Spleen (tissue), 11 donors: ENCODE measurements around the gene UTP11. TPM values are rescaled to one million over a fixed set of nuclear protein-coding genes. Genes with fewer than 3 reads are reported as not detected.
A peak's percentile ranks its signal among the peaks of the same experiment; 100 is the strongest.

ENCODE experiments used
- DNase-seq: peaks from one replicate; pipeline ENCODE4 v3.0.0-alpha.2; 2020
- H3K27ac ChIP-seq, 8 donors: fragments of 200-600 bp; sonication (generic) in 7 of 8; 1 replicate in 4 of 8; 2 replicates in 4 of 8; pipeline versions ENCODE4 v1.5.0 to v1.8.0; 2016 to 2021; ENCODE audit warnings: inconsistent platforms in 4 of 8, mild to moderate bottlenecking in 4 of 8, moderate library complexity in 1 of 8
- H3K27me3 ChIP-seq, 7 donors: fragments of 200-600 bp; sonication (generic) in 6 of 7; replicated peaks in 1 of 7; 1 replicate in 4 of 7; 2 replicates in 3 of 7; pipeline versions ENCODE4 v1.5.0 to v1.8.0; 2016 to 2021; ENCODE audit warnings: inconsistent platforms in 3 of 7, mild to moderate bottlenecking in 1 of 7
- H3K36me3 ChIP-seq, 6 donors: fragments of 200-600 bp; sonication (generic) in 5 of 6; 1 replicate in 4 of 6; 2 replicates in 2 of 6; pipeline versions ENCODE4 v1.5.0 to v1.8.0; 2016 to 2021; ENCODE audit warnings: inconsistent platforms in 2 of 6
- H3K4me1 ChIP-seq, 6 donors: fragments of 200-600 bp; sonication (generic) in 5 of 6; 1 replicate in 3 of 6; 2 replicates in 3 of 6; pipeline versions ENCODE4 v1.5.0 to v1.8.0; 2016 to 2021; ENCODE audit warnings: inconsistent platforms in 3 of 6
- H3K4me3 ChIP-seq, 8 donors: fragments of 200-600 bp; sonication (generic) in 7 of 8; 1 replicate in 4 of 8; 2 replicates in 4 of 8; pipeline versions ENCODE4 v1.5.0 to v1.8.0; 2016 to 2021; ENCODE audit warnings: inconsistent platforms in 4 of 8, mild to moderate bottlenecking in 4 of 8, moderate library complexity in 2 of 8
- H3K9me3 ChIP-seq, 8 donors: fragments of 200-600 bp; sonication (generic) in 7 of 8; 1 replicate in 4 of 8; 2 replicates in 4 of 8; pipeline versions ENCODE4 v1.5.0 to v1.8.0; 2016 to 2021; ENCODE audit warnings: inconsistent platforms in 4 of 8
- CTCF ChIP-seq, 11 experiments: fragments of 200-600 bp in 7 of 11; fragments of 450-650 bp in 4 of 11; sonication (generic) in 4 of 11; IDR thresholded peaks in 8 of 11; conservative IDR thresholded peaks in 3 of 11; 1 replicate in 7 of 11; 2 replicates in 4 of 11; pipeline versions ENCODE4 v1.4.0 to v1.8.0; 2016 to 2021; ENCODE audit warnings: antibody characterized with exemption in 11 of 11, inconsistent platforms in 4 of 11, mild to moderate bottlenecking in 1 of 11
- POLR2A ChIP-seq, 3 donors: fragments of 450-650 bp; IDR thresholded peaks; one replicate each; pipeline ENCODE4 v1.5.1; 2017; ENCODE audit warnings: antibody characterized with exemption in 3 of 3, mild to moderate bottlenecking in 1 of 3
- POLR2AphosphoS5 ChIP-seq, 3 donors: sonication (generic); formaldehyde crosslinking; IDR thresholded peaks; one replicate each; pipeline ENCODE4 v1.5.1; 2017; ENCODE audit warnings: antibody characterized with exemption in 3 of 3
- WGBS, 5 donors: extraction: QIAGEN DNeasy Blood & Tissue Kit in 3 of 5; methylation state at CpG; one replicate each; pipeline versions ENCODE4 v1.1.5 to v1.1.7; 2013 to 2018; 5-methylcytosine and 5-hydroxymethylcytosine counted together
- intact Hi-C: fragments of 100-400 bp; cut with DNase I; formaldehyde crosslinking; loops from one replicate; pipeline ENCODE4 v1.15.0; 2023; ENCODE audit warnings: low total_unique reads
- polyA plus RNA-seq, 3 donors: library from polyadenylated mRNA; stranded (reverse); fragments of 200-250 nt; gene quantifications; one replicate each; pipeline ENCODE4 v1.2.1, GENCODE V29; 2013
- total RNA-seq, 7 donors: library from RNA; depleted of rRNA in 3 of 7; stranded (reverse); fragments of >200 nt in 3 of 7; fragmentation: NEBNext Ultra II Directional in 4 of 7; extraction: Animal tissue kit (Norgen Biotek cat#: 25700) in 4 of 7; gene quantifications; one replicate each; pipeline versions ENCODE4 v1.1.0 to v1.2.1, GENCODE V29; 2016 to 2021
- donor health status: healthy with polysubstance abuse.
- donor health status: DM: no; HTN: no; CAD: no; lungs with moderate emphysema.
- donor health status: DM: no; HTN: no; CAD: no.
- donor health status: Bipolar disorder and iron deficiency.
- donor health status: healthy.
- donor health status: DM: no; HTN: no; CAD: no.
- donor health status: DM: yes; HTN: yes; CAD: no.

Gene UTP11
- total and polyA plus RNA-seq, 10 donors: 12.5 to 51.4 (median 20.8) TPM

- TF ChIP-seq POLR2A (IDR thresholded peaks at IDR 0.05) (no peak), POLR2AphosphoS5 (IDR thresholded peaks at IDR 0.05) (no peak), CTCF (IDR thresholded peaks at IDR 0.05 in 8 of 11, conservative IDR thresholded peaks at IDR 0.05 in 3 of 11) (no peak)
- peaks cover 11 to 62% (median 56%) of the 10 kb centered on the region in 6 donors for H3K36me3 ChIP-seq
These were observed 12.7 kb downstream of the UTP11 start for GRCh38 chr1:38025233-38025632.

DNA sequence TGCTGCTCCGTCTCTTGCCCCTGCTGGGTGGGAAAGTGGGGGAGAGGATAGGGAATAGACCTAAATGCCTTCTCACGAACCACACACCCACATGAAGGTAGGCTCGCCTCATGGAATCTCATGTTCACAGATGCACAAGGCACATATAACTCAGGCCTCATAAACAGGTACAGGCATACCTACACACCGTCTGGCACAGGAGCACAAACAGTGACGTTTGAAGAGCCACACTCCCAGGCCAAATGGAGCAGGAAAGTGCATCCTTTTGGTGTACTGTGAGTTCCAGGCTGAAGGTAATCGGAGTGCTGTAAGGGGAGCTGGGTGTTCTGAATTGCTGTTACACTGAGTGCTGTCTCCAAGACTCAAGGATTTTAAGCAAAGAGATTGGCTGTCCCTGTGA, 13.1 kb downstream of the UTP11 start:
- TF ChIP-seq CTCF (IDR thresholded peaks at IDR 0.05 in 8 of 11, conservative IDR thresholded peaks at IDR 0.05 in 3 of 11) (no peak), POLR2AphosphoS5 (IDR thresholded peaks at IDR 0.05) (no peak), POLR2A (IDR thresholded peaks at IDR 0.05) (no peak)
- H3K36me3 ChIP-seq: peaks cover 11 to 58% (median 51%) of the 10 kb centered on the region in 6 donors
- 88 to 94% (median 93%) methylated on average over 6 of the region's 6 CpGs for WGBS, 5 donors
- peaks cover 0 to 6% (median 0%) of the 10 kb centered on the region in 7 donors for H3K27me3 ChIP-seq
- intact Hi-C loops: loop anchor here (10.0 kb wide), 1 partner anchor 789 kb away; no protein-coding TSS in a partner anchor
- peaks cover 16 to 49% (median 41%) of the 10 kb centered on the region in 6 donors for H3K4me1 ChIP-seq
- no peaks in the 10 kb centered on the region for H3K9me3 ChIP-seq
- DNase-seq: no peak
- H3K27ac ChIP-seq: no peak overlapping the region
- H3K4me3 ChIP-seq: no peak overlapping the region

More at GRCh38 chr1:38025233-38025632, 12.7 kb downstream of the UTP11 start:
- Histone ChIP-seq H3K4me3 (no peak overlapping the region), H3K27ac (no peak overlapping the region), H3K9me3 (no peaks in the 10 kb centered on the region), H3K4me1 (peaks cover 12 to 45% (median 37%) of the 10 kb centered on the region in 6 donors), H3K27me3 (peaks cover 0 to 4% (median 0%) of the 10 kb centered on the region in 7 donors)
- intact Hi-C loops: loop anchor here (10.0 kb wide), 1 partner anchor 790 kb away; no protein-coding TSS in a partner anchor
- no peak for DNase-seq
- 95 to 100% (median 99%) methylated on average over 2 of the region's 2 CpGs for WGBS, 5 donors

GRCh38 chr1:38026592-38027200, 14.2 kb downstream of the UTP11 start:
- intact Hi-C loops: loop anchor here (10.0 kb wide), 1 partner anchor 788 kb away; no protein-coding TSS in a partner anchor
- Histone ChIP-seq H3K9me3 (no peaks in the 10 kb centered on the region), H3K36me3 (peaks cover 11 to 47% (median 41%) of the 10 kb centered on the region in 6 donors), H3K27me3 (peaks cover 0 to 8% (median 0%) of the 10 kb centered on the region in 7 donors), H3K27ac (no peak overlapping the region), H3K4me1 (peaks cover 18 to 59% (median 48%) of the 10 kb centered on the region in 6 donors), H3K4me3 (no peak overlapping the region)
- DNase-seq: no peak
- no peak for TF ChIP-seq POLR2A (IDR thresholded peaks at IDR 0.05)
- TF ChIP-seq POLR2AphosphoS5 (IDR thresholded peaks at IDR 0.05): no peak
- TF ChIP-seq CTCF (IDR thresholded peaks at IDR 0.05 in 8 of 11, conservative IDR thresholded peaks at IDR 0.05 in 3 of 11): peak; percentile 8 to 77 (median 58)
- WGBS, 5 donors: 63 to 73% (median 69%) methylated on average over 8 of the region's 8 CpGs
